Measurements from ENCODE around the gene KCNQ1. TPM values are rescaled to one million over a fixed set of nuclear protein-coding genes. Genes with fewer than 3 reads are reported as not detected.

Gene KCNQ1
- total and polyA plus RNA-seq, 9 of the 15 experiments (the other 6 are each of a cell fraction or from before 2014, with no cell fraction given): 0.44 TPM; not detected in 8

- intact Hi-C loops (cut with micrococcal nuclease): no loop called here
- no TSS peak for BruUV-seq (replicated peaks)
- 28% methylated on average over 5 of the region's 5 CpGs for WGBS (ENCODE audit: insufficient coverage, low coverage, missing lambda C conversion rate)
- CTCF ChIA-PET (ENCODE audit: low intra/inter-chr PET ratio): no interaction called here
- Histone ChIP-seq H3K4me2 (ENCODE audit: insufficient read depth, low read length) (peak overlapping the region; percentile 32), H3K9me3 (replicated peaks; ENCODE audit: control insufficient read depth, insufficient read depth, low read depth, low read length) (peaks cover 7% of the 10 kb centered on the region), H3K27ac (ENCODE audit: extremely low read depth, low read depth, low read length) (peak overlapping the region; percentile 66), H2AFZ (ENCODE audit: low read depth, low read length) (peak overlapping the region; percentile 90; the same call in 1 of the 2 replicates), H3K79me2 (ENCODE audit: control insufficient read depth, insufficient read depth, low read length) (no peaks in the 10 kb centered on the region), H3K27me3 (ENCODE audit: control insufficient read depth in 2 of 2, insufficient read depth in 2 of 2, low read length in 2 of 2) (no peaks in the 10 kb centered on the region), H3K4me3 (no peak overlapping the region), H3K9ac (ENCODE audit: insufficient read depth in 1 of 2, low read depth in 2 of 2, low read length in 2 of 2) (no peak overlapping the region), H3K36me3 (ENCODE audit: control insufficient read depth, insufficient read depth, low read length) (no peaks in the 10 kb centered on the region), H3K9me1 (ENCODE audit: control insufficient read depth, insufficient read depth, low read length) (no peaks in the 10 kb centered on the region), H4K20me1 (replicated peaks; ENCODE audit: control insufficient read depth, insufficient read depth, low read length) (no peaks in the 10 kb centered on the region), H3K4me1 (replicated peaks in 1 of 2; ENCODE audit: control insufficient read depth in 2 of 2, insufficient read depth in 2 of 2, low read length in 2 of 2) (peaks cover 10 to 51% of the 10 kb centered on the region in 2 experiments; a peak in 4 of 5 replicates)
- FAIRE-seq (peak; percentile 72), ATAC-seq (peak; percentile 63), DNase-seq (ENCODE audit: extremely low read depth in 1 of 4, low spot score in 3 of 4) (peak in 2 of 4 experiments; percentile 42 to 65)
- POLR2A ChIA-PET: interaction anchor here (0.5 to 0.8 kb wide), 4 partner anchors 62 to 114 kb away, joined by 3 read pairs; partner anchors contain the start of gene PHLDA2
- in situ Hi-C loops (cut with MboI): no loop called here
- TF ChIP-seq ZNF695 (CRISPR knock-in tag; IDR thresholded peaks at IDR 0.05) (no peak), E2F4 (CRISPR knock-in tag; IDR thresholded peaks at IDR 0.05; ENCODE audit: low read depth) (no peak), ETV1 (tag; conservative IDR thresholded peaks at IDR 0.05; ENCODE audit: low read depth) (no peak), REST (IDR thresholded peaks at IDR 0.05; ENCODE audit: borderline replicate concordance) (no peak), REST (CRISPR knock-in tag; IDR thresholded peaks at IDR 0.05; ENCODE audit: low read depth) (no peak), IFI16 (CRISPR knock-in tag; IDR thresholded peaks at IDR 0.05) (no peak), GATA2 (CRISPR knock-in tag; IDR thresholded peaks at IDR 0.05) (no peak), ZNF449 (CRISPR knock-in tag; IDR thresholded peaks at IDR 0.05) (no peak), E2F8 (IDR thresholded peaks at IDR 0.05; ENCODE audit: low read depth, partially characterized antibody) (no peak)
Observed at GRCh38 chr11:2867142-2867541, 422.3 kb downstream of the KCNQ1 start.
